Nephron (organoid): Measurements from ENCODE around the gene GNL3L.
"Not testable (repeated sequence)": the region's sequence is repeated elsewhere in the genome, so short reads cannot be mapped to it uniquely, and the experiment has no call there.

Experiments
- H3K27ac Mint-ChIP-seq, 3 experiments: 2 replicates each; pipeline ENCODE4 v1.8.0; 2020; ENCODE audit warnings: mixed read lengths in 3 of 3, mild to moderate bottlenecking in 2 of 3, moderate library complexity in 1 of 3
- H3K27me3 Mint-ChIP-seq: 2 replicates; pipeline ENCODE4 v1.8.0; 2021; ENCODE audit warnings: low read depth, mild to moderate bottlenecking, moderate library complexity, mixed read lengths
- H3K36me3 Mint-ChIP-seq: 2 replicates; pipeline ENCODE4 v1.8.0; 2020; ENCODE audit warnings: low read depth, mixed read lengths
- H3K4me1 Mint-ChIP-seq: 2 replicates; pipeline ENCODE4 v1.8.0; 2020; ENCODE audit warnings: mixed read lengths
- H3K4me3 Mint-ChIP-seq, 3 experiments: 2 replicates each; pipeline ENCODE4 v1.8.0; 2020; ENCODE audit warnings: mild to moderate bottlenecking in 3 of 3, mixed read lengths in 3 of 3, moderate library complexity in 2 of 3
- H3K9me3 Mint-ChIP-seq: 2 replicates; pipeline ENCODE4 v1.8.0; 2020; ENCODE audit warnings: mixed read lengths
- TF ChIP-seq, protein P1 (sequence below), 3 experiments: fragments of 200-600 bp; sonication (generic); IDR thresholded peaks; one replicate each; pipeline ENCODE4 v1.5.0; 2021; ENCODE audit warnings: antibody characterized with exemption in 3 of 3; ENCODE audit not compliant: unreplicated experiment in 3 of 3

The GNL3L gene, protein sequence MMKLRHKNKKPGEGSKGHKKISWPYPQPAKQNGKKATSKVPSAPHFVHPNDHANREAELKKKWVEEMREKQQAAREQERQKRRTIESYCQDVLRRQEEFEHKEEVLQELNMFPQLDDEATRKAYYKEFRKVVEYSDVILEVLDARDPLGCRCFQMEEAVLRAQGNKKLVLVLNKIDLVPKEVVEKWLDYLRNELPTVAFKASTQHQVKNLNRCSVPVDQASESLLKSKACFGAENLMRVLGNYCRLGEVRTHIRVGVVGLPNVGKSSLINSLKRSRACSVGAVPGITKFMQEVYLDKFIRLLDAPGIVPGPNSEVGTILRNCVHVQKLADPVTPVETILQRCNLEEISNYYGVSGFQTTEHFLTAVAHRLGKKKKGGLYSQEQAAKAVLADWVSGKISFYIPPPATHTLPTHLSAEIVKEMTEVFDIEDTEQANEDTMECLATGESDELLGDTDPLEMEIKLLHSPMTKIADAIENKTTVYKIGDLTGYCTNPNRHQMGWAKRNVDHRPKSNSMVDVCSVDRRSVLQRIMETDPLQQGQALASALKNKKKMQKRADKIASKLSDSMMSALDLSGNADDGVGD

DNA sequence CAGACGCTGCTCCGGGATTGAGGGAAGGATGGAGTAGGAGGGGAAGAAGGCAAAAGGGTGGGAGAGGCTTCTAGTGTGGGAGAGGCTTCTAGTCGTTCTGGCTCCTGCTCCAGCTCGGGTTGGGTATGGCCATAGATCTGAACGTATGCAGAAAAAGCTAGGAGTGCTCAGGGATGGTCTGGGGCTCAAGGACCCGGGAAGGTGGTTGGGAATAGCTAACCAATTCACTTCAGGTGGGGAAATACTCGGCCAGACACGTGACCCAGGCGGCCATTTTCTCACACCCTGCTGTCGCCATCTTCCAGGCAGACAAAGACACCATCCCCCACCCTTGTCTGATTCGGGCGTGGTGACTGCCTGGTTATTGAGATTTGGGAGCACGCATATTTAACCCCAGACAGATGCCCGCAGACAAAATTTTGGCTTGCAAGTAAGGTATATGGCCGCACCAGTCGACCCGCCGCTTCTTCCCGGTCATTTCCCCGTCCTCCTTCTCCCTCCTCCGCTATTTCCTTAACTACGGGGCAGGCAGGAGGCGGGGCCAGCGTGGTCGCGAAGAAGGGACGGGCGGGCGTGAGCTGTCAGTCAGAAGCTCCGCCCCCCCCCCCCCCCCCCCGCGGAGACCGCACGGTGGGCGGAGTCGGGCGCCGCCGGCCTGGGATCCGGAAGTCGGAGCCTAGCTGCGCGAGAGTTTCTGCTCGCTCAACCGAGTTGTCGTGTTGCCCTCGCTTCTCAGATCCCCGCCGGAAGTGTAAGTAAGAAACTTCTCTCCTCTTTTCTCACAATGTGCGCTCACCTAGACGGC, at the start of gene GNL3L:
TSS of gene GNL3L (plus strand) at position 668 of the 805 bp plus-strand sequence. CDS start 2,348 bp downstream, outside the sequence.
- Mint-ChIP-seq H3K27me3 (no peaks in the 10 kb centered on the region), H3K27ac (peak within 1 kb of the TSS; percentile 100), H3K36me3 (peaks cover 19% of the 10 kb centered on the region), H3K4me3 (peak within 1 kb of the TSS; percentile 88 to 93 (median 92)), H3K9me3 (peaks cover 3% of the 10 kb centered on the region), H3K4me1 (peaks cover 28% of the 10 kb centered on the region)
- TF ChIP-seq, protein P1, sequence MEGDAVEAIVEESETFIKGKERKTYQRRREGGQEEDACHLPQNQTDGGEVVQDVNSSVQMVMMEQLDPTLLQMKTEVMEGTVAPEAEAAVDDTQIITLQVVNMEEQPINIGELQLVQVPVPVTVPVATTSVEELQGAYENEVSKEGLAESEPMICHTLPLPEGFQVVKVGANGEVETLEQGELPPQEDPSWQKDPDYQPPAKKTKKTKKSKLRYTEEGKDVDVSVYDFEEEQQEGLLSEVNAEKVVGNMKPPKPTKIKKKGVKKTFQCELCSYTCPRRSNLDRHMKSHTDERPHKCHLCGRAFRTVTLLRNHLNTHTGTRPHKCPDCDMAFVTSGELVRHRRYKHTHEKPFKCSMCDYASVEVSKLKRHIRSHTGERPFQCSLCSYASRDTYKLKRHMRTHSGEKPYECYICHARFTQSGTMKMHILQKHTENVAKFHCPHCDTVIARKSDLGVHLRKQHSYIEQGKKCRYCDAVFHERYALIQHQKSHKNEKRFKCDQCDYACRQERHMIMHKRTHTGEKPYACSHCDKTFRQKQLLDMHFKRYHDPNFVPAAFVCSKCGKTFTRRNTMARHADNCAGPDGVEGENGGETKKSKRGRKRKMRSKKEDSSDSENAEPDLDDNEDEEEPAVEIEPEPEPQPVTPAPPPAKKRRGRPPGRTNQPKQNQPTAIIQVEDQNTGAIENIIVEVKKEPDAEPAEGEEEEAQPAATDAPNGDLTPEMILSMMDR (IDR thresholded peaks at IDR 0.05; ENCODE audit: unreplicated experiment in 3 of 3), result no peak

DNA sequence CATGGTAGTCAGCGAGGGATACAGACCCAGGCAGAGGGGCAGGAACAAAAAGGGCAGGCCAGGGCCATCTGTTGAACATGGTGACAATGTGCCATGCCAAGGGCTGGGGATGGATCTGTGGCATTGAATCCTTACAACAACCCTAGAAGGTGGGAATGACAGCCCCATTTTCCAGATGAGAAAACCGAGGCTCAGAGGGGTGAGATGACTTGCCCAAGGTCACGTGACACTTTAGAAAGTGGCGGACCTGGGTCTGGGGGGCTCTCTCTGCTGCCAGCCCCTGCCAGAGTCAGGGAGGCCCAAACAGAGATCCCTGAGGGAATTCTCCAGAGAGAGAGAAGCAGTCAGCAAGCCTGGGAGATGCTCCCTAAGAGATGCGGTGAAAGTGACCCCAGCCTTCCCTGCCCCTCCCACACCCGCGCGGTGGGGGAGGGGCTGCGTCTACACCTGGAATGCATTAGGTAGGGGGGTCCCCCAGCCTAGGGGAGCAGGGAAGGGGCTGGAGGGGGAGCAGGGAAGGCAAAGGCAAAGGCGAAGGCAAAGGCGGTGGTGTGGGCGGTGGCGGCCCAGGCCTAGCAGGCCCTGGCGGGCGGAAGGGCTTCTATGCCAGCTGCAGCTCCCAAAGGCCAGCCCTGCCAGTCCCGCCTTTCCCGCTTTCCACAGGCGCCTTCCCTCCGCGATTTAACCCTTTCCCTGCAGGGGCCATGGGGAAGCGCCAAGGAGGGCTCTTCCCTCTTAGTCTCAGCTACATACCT, 47.0 kb upstream of the GNL3L start:
- Mint-ChIP-seq H3K4me1 (peaks cover 56% of the 10 kb centered on the region), H3K9me3 (peaks cover 5% of the 10 kb centered on the region)
- TF ChIP-seq, protein P1 (IDR thresholded peaks at IDR 0.05; ENCODE audit: unreplicated experiment in 3 of 3), result no peak

DNA sequence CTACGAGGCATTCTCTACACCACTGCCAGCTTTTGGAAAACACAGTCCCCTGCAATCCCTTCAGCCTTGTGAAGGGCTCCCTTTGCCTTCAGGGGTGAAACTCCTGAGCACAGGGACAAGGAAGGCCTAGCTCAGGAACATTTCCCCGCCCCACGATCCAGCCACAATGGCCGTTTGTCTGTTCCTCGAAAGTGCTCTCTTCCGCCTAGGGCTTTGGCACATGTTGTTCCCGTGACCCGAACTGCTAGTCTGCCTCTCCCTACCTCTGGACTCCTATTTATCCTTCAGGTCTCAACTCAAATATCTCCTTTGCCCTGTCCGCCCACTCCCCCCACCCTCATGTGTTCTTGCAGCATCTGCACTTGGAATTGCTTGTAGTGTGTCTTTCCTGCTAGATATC, 46.1 kb upstream of the GNL3L start:
- Mint-ChIP-seq H3K4me1 (peaks cover 56% of the 10 kb centered on the region), H3K9me3 (peaks cover 10% of the 10 kb centered on the region)
- TF ChIP-seq, protein P1 (IDR thresholded peaks at IDR 0.05; ENCODE audit: unreplicated experiment in 3 of 3), result no peak

More for the DNA sequence above, 47.0 kb upstream of the GNL3L start:
- H3K4me3 Mint-ChIP-seq, result peak overlapping the region; percentile 29 to 39 (median 35)
- H3K27ac Mint-ChIP-seq, result peak overlapping the region; percentile 88 to 96 (median 95)
- no peaks in the 10 kb centered on the region for H3K27me3 Mint-ChIP-seq
- H3K36me3 Mint-ChIP-seq, result no peaks in the 10 kb centered on the region

DNA sequence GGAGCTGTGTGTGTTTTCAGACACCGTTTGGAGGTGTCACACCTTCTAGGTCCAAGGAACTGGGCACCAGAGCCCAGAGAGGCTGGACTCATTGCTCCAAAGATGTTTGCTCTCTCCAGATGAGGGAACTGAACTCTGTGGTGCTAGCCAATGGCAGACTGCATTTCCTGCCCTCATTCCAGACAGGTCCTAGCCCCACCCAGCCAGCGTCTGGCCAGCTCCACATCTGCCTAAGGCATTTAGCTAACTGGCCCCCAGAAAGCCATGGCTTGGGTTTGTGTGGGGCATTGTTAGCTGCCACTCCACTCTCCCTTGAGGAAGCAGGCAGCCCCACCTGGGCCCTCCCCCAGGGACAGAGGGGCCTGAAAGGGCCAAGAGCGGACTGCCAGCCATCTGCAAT, 45.4 kb upstream of the GNL3L start:
- Mint-ChIP-seq H3K27ac (peak overlapping the region; percentile 88 to 95 (median 93)), H3K36me3 (peaks cover 8% of the 10 kb centered on the region), H3K4me1 (peaks cover 49% of the 10 kb centered on the region), H3K9me3 (peaks cover 12% of the 10 kb centered on the region), H3K4me3 (no peak overlapping the region), H3K27me3 (no peaks in the 10 kb centered on the region)
- TF ChIP-seq, protein P1 (IDR thresholded peaks at IDR 0.05; ENCODE audit: unreplicated experiment in 3 of 3), result no peak

More for the DNA sequence above, 46.1 kb upstream of the GNL3L start:
- Mint-ChIP-seq H3K36me3 (peaks cover 6% of the 10 kb centered on the region), H3K27ac (peak overlapping the region; percentile 88 to 95 (median 93)), H3K27me3 (no peaks in the 10 kb centered on the region), H3K4me3 (peak overlapping the region; percentile 29 to 35 (median 33))

DNA sequence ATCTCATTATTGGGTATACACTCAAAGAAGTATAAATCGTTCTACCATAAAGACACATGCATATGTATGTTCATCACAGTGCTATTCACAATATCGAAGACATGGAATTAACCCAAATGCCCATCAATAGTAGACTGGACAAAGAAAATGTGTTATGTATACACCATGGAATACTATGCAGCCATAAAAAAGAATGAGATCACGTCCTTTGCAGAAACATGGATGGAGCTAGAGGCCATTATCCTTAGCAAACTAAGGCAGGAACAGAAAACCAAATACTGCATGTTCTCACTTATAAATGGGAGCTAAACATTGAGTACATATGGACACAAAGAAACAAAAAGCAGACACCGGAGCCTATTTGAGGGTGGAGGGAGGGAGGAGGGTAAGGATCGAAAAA, 40.2 kb upstream of the GNL3L start:
- not testable (repeated sequence) for H3K4me3 Mint-ChIP-seq, H3K27ac Mint-ChIP-seq, H3K27me3 Mint-ChIP-seq
- H3K4me1 Mint-ChIP-seq, result peaks cover 25% of the 10 kb centered on the region
- H3K9me3 Mint-ChIP-seq, result peaks cover 28% of the 10 kb centered on the region
- H3K36me3 Mint-ChIP-seq, result peaks cover 26% of the 10 kb centered on the region
